Measurements from ENCODE around the gene METTL15.
A peak's percentile ranks its signal among the peaks of the same experiment; 100 is the strongest.
"Not testable (repeated sequence)": the region's sequence is repeated elsewhere in the genome, so short reads cannot be mapped to it uniquely, and the experiment has no call there.

METTL15 gene

DNA sequence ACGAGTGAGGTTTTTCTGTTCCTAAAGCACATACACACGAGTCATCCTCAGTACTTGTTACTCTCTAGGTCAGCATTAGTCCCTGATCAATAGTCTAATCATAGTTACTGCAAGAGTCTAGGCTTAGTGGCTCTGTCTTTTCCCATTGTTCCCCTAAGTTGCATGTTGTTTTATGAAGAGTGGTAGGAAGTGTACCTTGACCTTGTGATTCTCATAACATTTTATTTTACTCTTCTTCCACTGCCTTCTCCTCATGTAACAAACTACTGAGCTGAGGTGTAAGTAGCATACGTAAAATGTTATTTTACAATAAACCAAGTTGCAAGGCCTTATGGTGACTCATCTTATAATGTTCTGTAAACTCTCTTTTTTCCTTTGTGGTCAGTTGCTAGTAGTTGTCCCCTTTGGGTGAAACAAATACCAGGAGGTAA, 15.0 kb downstream of the METTL15 start:
- Histone ChIP-seq H3K4me3 (no peak overlapping the region), H4K20me1 (peaks cover 0 to 4% (median 0%) of the 10 kb centered on the region in 11 experiments; a peak in 1 of 22 replicates), H3K4me1 (no peaks in the 10 kb centered on the region), H3K27ac (no peak overlapping the region), H3K9ac (no peak overlapping the region), H3K4me2 (no peak overlapping the region), H3K27me3 (no peaks in the 10 kb centered on the region), H3K9me3 (replicated peaks in 1 of 11) (no peaks in the 10 kb centered on the region), H3K36me3 (peaks cover 0 to 22% (median 0%) of the 10 kb centered on the region in 11 experiments; a peak in 4 of 22 replicates)
- no peak for TF ChIP-seq Cebpa-rat (IDR thresholded peaks at IDR 0.05)

DNA sequence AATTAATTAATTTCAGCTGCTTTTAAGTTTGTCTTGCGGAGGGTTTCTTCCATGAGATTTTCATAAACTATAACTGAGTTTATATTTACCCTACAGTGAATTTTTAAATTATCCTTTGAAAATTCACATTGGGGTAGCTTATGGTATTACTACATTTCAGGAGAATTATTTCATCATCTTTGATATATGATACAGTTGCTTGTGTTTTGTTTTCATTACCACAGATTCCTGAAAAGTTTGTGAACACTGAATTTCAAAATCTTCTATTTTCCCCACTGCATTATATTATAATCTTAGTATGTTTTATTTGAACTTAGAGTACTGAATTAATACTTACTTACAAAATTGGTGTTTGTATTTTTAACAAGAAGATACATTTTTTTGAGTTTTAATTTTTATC, 24.4 kb downstream of the METTL15 start:
- Histone ChIP-seq H3K9ac (no peak overlapping the region), H3K4me1 (no peaks in the 10 kb centered on the region), H3K9me3 (replicated peaks in 1 of 11) (peaks cover 40 to 46% (median 44%) of the 10 kb centered on the region in 11 experiments), H3K4me3 (no peak overlapping the region), H3K27me3 (no peaks in the 10 kb centered on the region), H3K36me3 (peaks cover 23 to 57% (median 28%) of the 10 kb centered on the region in 11 experiments), H4K20me1 (no peaks in the 10 kb centered on the region), H3K27ac (no peak overlapping the region), H3K4me2 (no peak overlapping the region)
- TF ChIP-seq Cebpa-rat (IDR thresholded peaks at IDR 0.05), result no peak

DNA sequence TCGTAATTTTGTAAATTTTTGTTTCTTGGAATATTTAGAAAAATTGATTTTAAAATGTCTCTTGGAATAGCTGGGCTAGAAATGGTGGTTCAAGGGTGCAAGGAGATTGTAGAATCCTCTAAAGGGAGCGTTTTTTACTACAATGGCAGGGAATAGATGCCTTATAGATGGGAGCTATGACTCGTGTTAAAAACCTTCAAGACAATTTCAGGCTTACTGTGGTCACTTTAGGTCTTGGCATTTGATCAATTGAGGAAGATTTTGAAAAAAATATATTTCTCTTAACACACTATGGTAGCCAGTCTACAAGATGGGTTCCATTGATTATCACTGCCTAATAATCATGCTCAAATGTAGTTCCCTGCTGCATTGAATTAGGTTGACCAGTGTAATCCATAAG, 25.0 kb downstream of the METTL15 start:
- H4K20me1 ChIP-seq, result no peaks in the 10 kb centered on the region
- H3K27ac ChIP-seq, result no peak overlapping the region
- no peak overlapping the region for H3K4me3 ChIP-seq
- peaks cover 23 to 62% (median 32%) of the 10 kb centered on the region in 11 experiments for H3K36me3 ChIP-seq
- no peak overlapping the region for H3K4me2 ChIP-seq
- H3K27me3 ChIP-seq, result no peaks in the 10 kb centered on the region
- TF ChIP-seq Cebpa-rat (IDR thresholded peaks at IDR 0.05), result no peak
- no peak overlapping the region for H3K9ac ChIP-seq
- peaks cover 46 to 52% (median 50%) of the 10 kb centered on the region in 11 experiments for H3K9me3 ChIP-seq (replicated peaks in 1 of 11)
- H3K4me1 ChIP-seq, result no peaks in the 10 kb centered on the region

DNA sequence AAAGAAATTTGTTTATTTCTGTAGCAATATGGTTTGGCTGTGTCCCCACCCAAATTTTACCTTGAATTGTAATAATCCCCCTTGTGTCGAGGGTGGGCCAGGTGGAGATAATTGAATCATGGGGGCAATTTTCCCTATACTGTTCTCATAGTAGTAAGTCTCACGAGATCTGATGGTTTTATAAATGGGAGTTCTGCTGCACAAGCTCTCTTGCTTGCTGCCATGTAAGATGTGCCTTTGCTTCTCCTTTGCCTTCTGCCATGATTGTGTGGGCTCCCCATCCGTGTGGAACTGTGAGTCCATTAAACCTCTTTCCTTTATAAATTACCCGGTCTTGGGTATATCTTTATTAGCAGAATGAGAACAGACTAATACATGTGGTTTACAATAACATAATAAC, 28.0 kb downstream of the METTL15 start:
- not testable (repeated sequence) for H3K4me1 ChIP-seq, H3K27ac ChIP-seq, H3K4me2 ChIP-seq, H3K4me3 ChIP-seq, H3K9ac ChIP-seq, H3K27me3 ChIP-seq, H4K20me1 ChIP-seq
- H3K36me3 ChIP-seq, result peaks cover 37 to 68% (median 56%) of the 10 kb centered on the region in 11 experiments
- H3K9me3 ChIP-seq (replicated peaks in 1 of 11), result peaks cover 76 to 82% (median 80%) of the 10 kb centered on the region in 11 experiments

DNA sequence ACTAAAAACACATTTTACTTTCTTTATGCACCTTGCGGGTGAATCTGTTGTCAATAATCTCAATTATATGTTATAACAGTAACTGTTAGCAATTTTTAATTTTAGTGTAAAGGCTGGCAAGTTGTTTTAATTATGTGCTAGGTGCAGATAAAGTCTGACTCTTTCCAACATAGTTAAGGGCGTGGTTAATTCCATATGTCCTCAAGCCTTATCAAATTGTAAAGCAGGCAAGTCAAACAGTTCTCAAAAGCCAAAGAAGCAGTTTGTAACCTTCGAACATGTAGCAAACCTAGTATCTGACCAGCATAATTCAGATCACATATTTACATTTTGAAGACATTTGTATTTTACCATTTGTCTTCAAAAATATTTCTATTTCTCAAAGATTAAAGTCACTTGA, 29.2 kb downstream of the METTL15 start:
- Histone ChIP-seq H3K27me3 (no peaks in the 10 kb centered on the region), H3K4me3 (no peak overlapping the region), H3K36me3 (peaks cover 37 to 67% (median 56%) of the 10 kb centered on the region in 11 experiments), H3K9ac (no peak overlapping the region), H3K4me2 (no peak overlapping the region), H3K27ac (no peak overlapping the region), H3K9me3 (replicated peaks in 1 of 11) (peaks cover 78 to 87% (median 83%) of the 10 kb centered on the region in 11 experiments), H4K20me1 (no peaks in the 10 kb centered on the region), H3K4me1 (no peaks in the 10 kb centered on the region)
- no peak for TF ChIP-seq Cebpa-rat (IDR thresholded peaks at IDR 0.05)

DNA sequence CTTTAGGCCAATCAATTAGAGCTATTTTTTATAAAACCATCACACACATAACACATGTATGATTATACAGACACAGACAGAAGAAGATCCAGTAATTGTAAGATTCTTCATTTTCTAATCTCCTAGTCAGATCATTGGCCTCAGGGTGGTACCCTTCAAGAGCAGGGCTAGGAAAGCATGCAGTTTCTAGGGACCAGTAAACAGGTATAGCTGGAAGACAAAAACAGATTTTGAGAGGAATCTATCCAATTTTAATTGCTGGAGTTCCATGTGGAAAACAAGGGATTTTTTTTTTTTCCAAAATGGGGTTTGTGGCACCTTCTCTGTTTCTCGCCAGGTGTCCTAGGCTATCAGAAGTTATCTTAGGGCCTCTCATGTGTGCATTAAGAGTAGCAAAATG, 29.6 kb downstream of the METTL15 start:
- Histone ChIP-seq H3K4me3 (no peak overlapping the region), H3K9me3 (replicated peaks in 1 of 11) (peaks cover 78 to 87% (median 83%) of the 10 kb centered on the region in 11 experiments)

DNA sequence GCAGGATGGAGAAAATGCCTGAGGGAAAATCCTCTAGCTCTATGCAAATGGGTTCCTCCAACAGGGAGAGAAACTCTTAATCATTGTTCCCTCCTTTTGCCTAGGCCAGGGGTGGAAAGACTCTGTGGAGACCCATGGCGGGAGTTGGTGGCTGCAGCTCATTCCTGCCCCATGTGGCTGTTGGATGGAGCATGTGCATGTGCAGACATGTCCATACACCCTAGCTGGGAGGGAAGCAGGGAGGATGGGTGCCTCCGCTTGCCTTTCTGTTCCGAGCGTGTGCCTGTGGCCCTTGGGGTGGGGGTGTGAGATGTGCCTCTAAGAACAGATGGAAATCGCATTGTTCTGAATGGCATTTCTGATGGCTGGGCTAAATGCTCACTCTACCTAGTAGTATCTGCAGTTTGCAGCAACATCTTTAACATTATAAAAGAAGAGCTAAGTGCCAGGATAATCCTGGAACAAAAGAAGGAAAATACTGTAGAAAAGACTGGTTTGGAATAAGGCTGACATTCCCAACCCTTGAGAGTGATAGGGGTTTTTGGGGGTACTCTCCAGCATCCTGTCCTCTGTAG, 31.7 kb downstream of the METTL15 start:
- Histone ChIP-seq H3K36me3 (peaks cover 25 to 49% (median 41%) of the 10 kb centered on the region in 11 experiments; a peak in 21 of 22 replicates), H3K27ac (no peak overlapping the region), H3K9ac (no peak overlapping the region), H4K20me1 (no peaks in the 10 kb centered on the region), H3K4me3 (no peak overlapping the region), H3K27me3 (no peaks in the 10 kb centered on the region), H3K9me3 (replicated peaks in 1 of 11) (peaks cover 59 to 68% (median 65%) of the 10 kb centered on the region in 11 experiments), H3K4me2 (no peak overlapping the region), H3K4me1 (peaks cover 4 to 17% (median 14%) of the 10 kb centered on the region in 10 experiments)
- no peak for TF ChIP-seq Cebpa-rat (IDR thresholded peaks at IDR 0.05)

More for the DNA sequence above, 29.6 kb downstream of the METTL15 start:
- Histone ChIP-seq H4K20me1 (no peaks in the 10 kb centered on the region), H3K4me2 (no peak overlapping the region), H3K36me3 (peaks cover 37 to 67% (median 56%) of the 10 kb centered on the region in 11 experiments), H3K4me1 (no peaks in the 10 kb centered on the region), H3K9ac (no peak overlapping the region), H3K27me3 (no peaks in the 10 kb centered on the region), H3K27ac (no peak overlapping the region)
- TF ChIP-seq Cebpa-rat (IDR thresholded peaks at IDR 0.05), result no peak

DNA sequence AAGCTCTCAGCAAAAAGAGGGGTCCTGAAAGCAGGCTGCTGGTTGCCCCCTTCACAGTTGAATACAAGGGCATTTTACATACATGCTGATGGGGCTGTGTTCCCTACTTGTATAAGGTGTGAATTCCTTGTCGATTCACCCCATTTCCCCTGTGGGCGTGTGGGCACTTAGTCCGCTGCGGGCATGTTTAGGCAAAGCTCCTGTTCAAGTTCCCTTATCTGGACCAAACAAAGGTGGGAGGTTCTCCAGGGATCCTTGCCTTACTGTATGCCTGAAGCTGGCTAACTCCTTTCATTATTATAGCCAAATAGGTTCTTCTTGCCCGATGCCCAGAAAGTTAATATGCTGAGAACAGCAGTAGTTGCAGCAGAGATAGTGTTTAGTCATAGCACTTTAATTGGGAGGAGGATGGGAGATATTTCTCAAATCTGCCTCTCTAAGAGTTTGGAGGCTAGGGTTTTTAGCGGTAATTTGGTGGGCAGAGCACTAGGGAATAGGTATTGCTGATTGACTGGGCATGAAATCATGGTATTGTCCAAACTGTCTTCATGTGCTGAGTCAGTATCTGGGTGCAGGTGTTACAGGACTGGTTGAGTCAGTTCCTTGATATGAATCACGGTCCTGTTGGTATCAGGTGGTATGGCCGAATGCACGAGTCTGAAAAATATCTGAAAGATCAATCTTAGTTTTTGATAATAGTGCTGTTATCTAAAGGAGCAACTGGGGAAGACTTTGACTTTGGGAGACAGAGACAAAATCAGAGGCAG, 32.7 kb downstream of the METTL15 start:
- H4K20me1 ChIP-seq, result no peaks in the 10 kb centered on the region
- peaks cover 10 to 24% (median 20%) of the 10 kb centered on the region in 10 experiments for H3K4me1 ChIP-seq
- no peak for TF ChIP-seq Cebpa-rat (IDR thresholded peaks at IDR 0.05)
- peaks cover 19 to 39% (median 31%) of the 10 kb centered on the region in 11 experiments; a peak in 20 of 22 replicates for H3K36me3 ChIP-seq
- no peak overlapping the region for H3K9ac ChIP-seq
- H3K4me2 ChIP-seq, result no peak overlapping the region
- H3K27me3 ChIP-seq, result no peaks in the 10 kb centered on the region
- no peak overlapping the region for H3K4me3 ChIP-seq
- H3K9me3 ChIP-seq (replicated peaks in 1 of 11), result peaks cover 49 to 59% (median 56%) of the 10 kb centered on the region in 11 experiments
- no peak overlapping the region for H3K27ac ChIP-seq

DNA sequence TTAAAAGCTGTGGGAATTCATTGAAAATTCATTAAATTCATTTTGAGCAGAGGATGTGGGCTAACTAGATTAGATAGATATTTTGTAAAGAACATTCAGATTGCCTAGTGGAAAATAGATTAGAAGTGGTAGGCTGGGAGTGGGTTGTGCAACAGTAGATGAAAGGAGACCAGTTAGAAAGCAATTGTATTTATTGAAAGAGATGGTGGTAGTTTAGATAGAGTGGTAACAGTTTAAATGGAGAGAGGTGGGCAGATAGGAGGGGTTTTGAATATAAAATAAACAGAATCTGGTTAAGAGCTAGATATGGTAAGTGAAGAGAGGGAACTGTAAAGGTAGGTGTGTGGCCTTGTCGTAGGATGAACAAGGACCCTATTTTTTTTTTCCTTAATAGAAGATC, 34.5 kb downstream of the METTL15 start:
- Histone ChIP-seq H3K9ac (no peak overlapping the region), H3K4me2 (no peak overlapping the region), H3K36me3 (peaks cover 12 to 34% (median 26%) of the 10 kb centered on the region in 11 experiments; a peak in 18 of 22 replicates), H3K4me1 (peaks cover 13 to 30% (median 22%) of the 10 kb centered on the region in 10 experiments), H3K27ac (peak overlapping the region in 2 of 11 experiments; percentile 77; a peak in 4 of 22 replicates), H3K27me3 (no peaks in the 10 kb centered on the region), H4K20me1 (no peaks in the 10 kb centered on the region), H3K4me3 (no peak overlapping the region), H3K9me3 (replicated peaks in 1 of 11) (peaks cover 33 to 40% (median 38%) of the 10 kb centered on the region in 11 experiments)
- TF ChIP-seq Cebpa-rat (IDR thresholded peaks at IDR 0.05), result no peak

Measured in BLaER1 treated with 17β-estradiol and CSF1 and Interleukin-3, amounts not matched to agents 10 nM and 100 nM (cell line).